Neural cell (in vitro differentiated cells): ENCODE data around the gene ASIC4. TPM values are rescaled to one million over a fixed set of nuclear protein-coding genes. Genes with fewer than 3 reads are reported as not detected.
A peak's percentile ranks its signal among the peaks of the same experiment; 100 is the strongest.

Experiments
- H2AFZ ChIP-seq: fragments of 200-600, 300-800 bp; sonication (generic), shearing (Covaris generic); 2 replicates; pipeline ENCODE4 v1.6.0; 2014; ENCODE audit warnings: low read depth, mild to moderate bottlenecking, antibody characterized with exemption, low read length, moderate library complexity
- H3F3A ChIP-seq: fragments of 200-600 bp; shearing (Covaris generic); 2 replicates; pipeline ENCODE4 v1.6.1; 2016; ENCODE audit warnings: mild to moderate bottlenecking, moderate library complexity, mixed read lengths, antibody characterized with exemption, low read length; ENCODE audit not compliant: insufficient read depth, poor library complexity, severe bottlenecking
- H3K27ac ChIP-seq: fragments of 200-600, 300-800 bp; sonication (generic), shearing (Covaris generic); 2 replicates; pipeline ENCODE4 v1.5.1; 2014; ENCODE audit warnings: mild to moderate bottlenecking, low read length, moderate library complexity
- H3K27me3 ChIP-seq: fragments of 300-800, 200-600 bp; sonication (generic), shearing (Covaris generic); 2 replicates; pipeline ENCODE4 v1.6.0; 2014; ENCODE audit warnings: mild to moderate bottlenecking, low read depth, low read length, moderate library complexity; ENCODE audit not compliant: insufficient read depth
- H3K36me3 ChIP-seq: fragments of 300-800, 200-600 bp; sonication (generic), shearing (Covaris generic); 2 replicates; pipeline ENCODE4 v1.5.1; 2014; ENCODE audit warnings: mild to moderate bottlenecking, antibody characterized with exemption, low read length, moderate library complexity; ENCODE audit not compliant: insufficient read depth
- H3K4me2 ChIP-seq: fragments of 300-800, 200-600 bp; sonication (generic), shearing (Covaris generic); 2 replicates; pipeline ENCODE4 v1.6.0; 2014; ENCODE audit warnings: mild to moderate bottlenecking, low read length
- H3K4me3 ChIP-seq: fragments of 300-800, 200-600 bp; sonication (generic), shearing (Covaris generic); 2 replicates; pipeline ENCODE4 v1.5.1; 2014; ENCODE audit warnings: mild to moderate bottlenecking, low read length, moderate library complexity
- H3K79me2 ChIP-seq: fragments of 200-600 bp; shearing (Covaris generic); replicated peaks from 2 replicates; pipeline ENCODE4 v1.6.0; 2014; ENCODE audit warnings: mild to moderate bottlenecking, low read length, moderate library complexity; ENCODE audit not compliant: insufficient read depth
- H3K9ac ChIP-seq: fragments of 300-800, 200-600 bp; sonication (generic), shearing (Covaris generic); 2 replicates; pipeline ENCODE4 v1.6.1; 2016; ENCODE audit warnings: mild to moderate bottlenecking, low read length, mixed read lengths
- H3K9me2 ChIP-seq: fragments of 200-600 bp; shearing (Covaris generic); 2 replicates; pipeline ENCODE4 v1.6.1; 2016; ENCODE audit warnings: mild to moderate bottlenecking, low read length, mixed read lengths; ENCODE audit not compliant: insufficient read depth
- H3K9me3 ChIP-seq: fragments of 200-600, 300-800 bp; sonication (generic), shearing (Covaris generic); 2 replicates; pipeline ENCODE4 v1.6.1; 2016; ENCODE audit warnings: mild to moderate bottlenecking, mixed run types, low read length, moderate library complexity, mixed read lengths
- H4K20me1 ChIP-seq: fragments of 200-600 bp; shearing (Covaris generic); 2 replicates; pipeline ENCODE4 v1.6.1; 2016; ENCODE audit warnings: mild to moderate bottlenecking, mixed run types; ENCODE audit not compliant: insufficient read depth
- CTCF ChIP-seq: fragments of 450-650 bp; IDR thresholded peaks from 2 replicates; pipeline ENCODE4 v1.5.1; 2014; ENCODE audit warnings: antibody characterized with exemption, mild to moderate bottlenecking, moderate library complexity; ENCODE audit not compliant: poor library complexity, severe bottlenecking
- EP300 ChIP-seq: fragments of 450-650 bp; conservative IDR thresholded peaks from 2 replicates; pipeline ENCODE4 v1.6.1; 2014; ENCODE audit warnings: antibody characterized with exemption, mild to moderate bottlenecking, moderate library complexity; ENCODE audit not compliant: poor library complexity, severe bottlenecking
- EZH2 ChIP-seq: fragments of 200-600, 300-800 bp; shearing (Covaris generic), sonication (generic); IDR thresholded peaks from 2 replicates; pipeline ENCODE4 v1.6.1; 2014; ENCODE audit warnings: antibody characterized with exemption, low read length, borderline replicate concordance, mild to moderate bottlenecking; ENCODE audit not compliant: insufficient read depth, poor library complexity, severe bottlenecking
- MXI1 ChIP-seq: fragments of 450-650 bp; conservative IDR thresholded peaks from 2 replicates; pipeline ENCODE4 v1.6.1; 2014; ENCODE audit warnings: antibody characterized with exemption, mild to moderate bottlenecking; ENCODE audit not compliant: poor library complexity, severe bottlenecking
- POLR2AphosphoS5 ChIP-seq: IDR thresholded peaks from 2 replicates; pipeline ENCODE4 v1.6.1; 2012
- RAD21 ChIP-seq: fragments of 450-650 bp; conservative IDR thresholded peaks from 2 replicates; pipeline ENCODE4 v1.6.1; 2014; ENCODE audit warnings: antibody characterized with exemption, mild to moderate bottlenecking, moderate library complexity
- SMC3 ChIP-seq: fragments of 450-650 bp; conservative IDR thresholded peaks from 2 replicates; pipeline ENCODE4 v1.6.1; 2014; ENCODE audit warnings: antibody characterized with exemption, mild to moderate bottlenecking, moderate library complexity; ENCODE audit not compliant: poor library complexity
- TAF1 ChIP-seq: IDR thresholded peaks from 2 replicates; pipeline ENCODE4 v1.6.1; 2012; ENCODE audit warnings: low read depth
- polyA plus RNA-seq: library from polyadenylated mRNA; depleted of rRNA; stranded (reverse); fragments of >200 nt; gene quantifications from 2 replicates; pipeline ENCODE4 v1.2.3, GENCODE V29; 2014
- TF ChIP-seq, protein P1 (sequence below): IDR thresholded peaks from 2 replicates; pipeline ENCODE4 v1.6.1; 2012; ENCODE audit warnings: borderline replicate concordance

ASIC4 gene
- polyA plus RNA-seq, 1 donor from 2014 or later = 2.7 TPM

GRCh38 chr2:219575566-219576504, 61.6 kb downstream of the ASIC4 start:
- Histone ChIP-seq H3K4me2 (no peak overlapping the region), H3K27me3 (no peaks in the 10 kb centered on the region), H3K9me2 (no peaks in the 10 kb centered on the region), H3K27ac (no peak overlapping the region), H3K79me2 (no peaks in the 10 kb centered on the region), H2AFZ (no peak overlapping the region), H3F3A (no peaks in the 10 kb centered on the region), H3K4me3 (peak overlapping the region; percentile 49), H3K36me3 (no peaks in the 10 kb centered on the region), H3K9ac (peak overlapping the region; percentile 56), H4K20me1 (no peaks in the 10 kb centered on the region), H3K9me3 (no peaks in the 10 kb centered on the region)
- TF ChIP-seq TAF1 (no peak), POLR2AphosphoS5 (no peak), CTCF (no peak), SMC3 (no peak), RAD21 (no peak), MXI1 (no peak), EZH2 (no peak), EP300 (no peak)
- TF ChIP-seq, protein P1, sequence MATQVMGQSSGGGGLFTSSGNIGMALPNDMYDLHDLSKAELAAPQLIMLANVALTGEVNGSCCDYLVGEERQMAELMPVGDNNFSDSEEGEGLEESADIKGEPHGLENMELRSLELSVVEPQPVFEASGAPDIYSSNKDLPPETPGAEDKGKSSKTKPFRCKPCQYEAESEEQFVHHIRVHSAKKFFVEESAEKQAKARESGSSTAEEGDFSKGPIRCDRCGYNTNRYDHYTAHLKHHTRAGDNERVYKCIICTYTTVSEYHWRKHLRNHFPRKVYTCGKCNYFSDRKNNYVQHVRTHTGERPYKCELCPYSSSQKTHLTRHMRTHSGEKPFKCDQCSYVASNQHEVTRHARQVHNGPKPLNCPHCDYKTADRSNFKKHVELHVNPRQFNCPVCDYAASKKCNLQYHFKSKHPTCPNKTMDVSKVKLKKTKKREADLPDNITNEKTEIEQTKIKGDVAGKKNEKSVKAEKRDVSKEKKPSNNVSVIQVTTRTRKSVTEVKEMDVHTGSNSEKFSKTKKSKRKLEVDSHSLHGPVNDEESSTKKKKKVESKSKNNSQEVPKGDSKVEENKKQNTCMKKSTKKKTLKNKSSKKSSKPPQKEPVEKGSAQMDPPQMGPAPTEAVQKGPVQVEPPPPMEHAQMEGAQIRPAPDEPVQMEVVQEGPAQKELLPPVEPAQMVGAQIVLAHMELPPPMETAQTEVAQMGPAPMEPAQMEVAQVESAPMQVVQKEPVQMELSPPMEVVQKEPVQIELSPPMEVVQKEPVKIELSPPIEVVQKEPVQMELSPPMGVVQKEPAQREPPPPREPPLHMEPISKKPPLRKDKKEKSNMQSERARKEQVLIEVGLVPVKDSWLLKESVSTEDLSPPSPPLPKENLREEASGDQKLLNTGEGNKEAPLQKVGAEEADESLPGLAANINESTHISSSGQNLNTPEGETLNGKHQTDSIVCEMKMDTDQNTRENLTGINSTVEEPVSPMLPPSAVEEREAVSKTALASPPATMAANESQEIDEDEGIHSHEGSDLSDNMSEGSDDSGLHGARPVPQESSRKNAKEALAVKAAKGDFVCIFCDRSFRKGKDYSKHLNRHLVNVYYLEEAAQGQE = no peak

DNA sequence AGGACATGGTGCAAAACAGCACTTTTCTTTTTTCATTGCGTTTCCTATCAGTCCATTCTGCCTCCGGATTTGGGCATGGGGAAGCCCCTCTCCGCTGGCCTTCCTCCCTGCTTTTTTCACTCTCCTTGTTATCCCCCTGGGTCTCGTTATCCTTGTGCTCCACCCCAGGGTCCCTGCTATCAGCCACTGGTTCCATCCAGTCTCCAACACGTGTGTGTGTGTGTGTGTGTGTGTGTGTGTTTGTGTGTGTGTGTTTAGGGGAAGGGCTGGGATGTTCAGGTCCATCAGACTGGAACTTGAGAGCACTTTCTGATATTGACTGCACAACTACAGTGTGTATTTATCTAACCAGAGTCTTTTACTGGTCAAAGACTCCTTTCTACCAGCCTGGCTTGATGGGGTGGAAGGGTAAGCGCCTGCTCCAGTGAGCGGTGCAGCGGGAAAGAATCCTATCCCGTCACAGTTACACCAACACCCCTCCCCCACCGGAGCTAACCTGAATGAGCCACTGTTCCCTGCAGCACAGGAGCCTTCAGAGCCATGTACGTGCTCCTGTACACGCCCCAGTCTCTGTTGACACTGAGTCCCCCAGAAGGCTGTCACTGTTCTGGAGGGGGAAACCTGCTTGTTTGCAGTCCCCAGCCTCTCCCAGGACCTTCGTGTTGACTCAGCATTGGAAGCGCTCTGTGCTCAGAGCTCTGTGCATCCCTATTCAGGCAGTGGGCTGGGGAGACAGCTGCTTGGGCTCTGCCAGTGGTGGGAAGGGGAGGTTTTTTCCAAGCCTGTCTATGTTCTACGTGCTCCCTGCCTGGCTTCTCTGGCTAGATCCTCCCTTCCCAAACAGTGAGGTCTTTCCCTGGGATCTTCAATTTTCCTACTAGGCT, 62.5 kb downstream of the ASIC4 start:
- Histone ChIP-seq H3K9me3 (no peaks in the 10 kb centered on the region), H3K27ac (peak overlapping the region; percentile 46), H3F3A (no peaks in the 10 kb centered on the region), H3K4me3 (peak overlapping the region; percentile 49), H3K36me3 (no peaks in the 10 kb centered on the region), H3K4me2 (no peak overlapping the region), H3K9ac (peak overlapping the region; percentile 56), H2AFZ (peak overlapping the region; percentile 24), H3K9me2 (no peaks in the 10 kb centered on the region), H3K79me2 (no peaks in the 10 kb centered on the region), H3K27me3 (no peaks in the 10 kb centered on the region), H4K20me1 (no peaks in the 10 kb centered on the region)
- TF ChIP-seq, protein P1 = peak; percentile 52
- TF ChIP-seq SMC3 (peak; percentile 45), EZH2 (no peak), EP300 (peak; percentile 44), TAF1 (peak; percentile 20), POLR2AphosphoS5 (peak; percentile 47), RAD21 (no peak), CTCF (no peak), MXI1 (no peak)
